ENCODE measurements around the gene HVCN1.
"Not testable (repeated sequence)": the region's sequence is repeated elsewhere in the genome, so short reads cannot be mapped to it uniquely, and the experiment has no call there.

The HVCN1 gene

GRCh38 chr12:110688446-110689280 lies at the start of gene HVCN1:
Gene HVCN1 (minus strand): TSS chr12:110689115. CDS start chr12:110683245, 5,870 bp downstream.
- no peak for DNase-seq

- DNase-seq: no peak
Measured at GRCh38 chr12:110737532-110737931, 48.6 kb upstream of the HVCN1 start.

GRCh38 chr12:110737016-110737415 lies 48.1 kb upstream of the HVCN1 start:
- DNase-seq: not testable (repeated sequence)

GRCh38 chr12:110733900-110734299 lies 45.0 kb upstream of the HVCN1 start:
- no peak for DNase-seq

- DNase-seq: no peak
Measured at GRCh38 chr12:110733089-110733715, 44.3 kb upstream of the HVCN1 start.

- DNase-seq: no peak
Measured at GRCh38 chr12:110732572-110732971, 43.7 kb upstream of the HVCN1 start.

GRCh38 chr12:110731479-110731878 lies 42.6 kb upstream of the HVCN1 start:
- DNase-seq: no peak

GRCh38 chr12:110728628-110729027 lies 39.7 kb upstream of the HVCN1 start:
- no peak for DNase-seq

GRCh38 chr12:110726708-110727369 lies 37.9 kb upstream of the HVCN1 start:
- no peak for DNase-seq

GRCh38 chr12:110726028-110726427 lies 37.1 kb upstream of the HVCN1 start:
- no peak for DNase-seq

- DNase-seq: no peak
Measured at GRCh38 chr12:110725267-110725666, 36.4 kb upstream of the HVCN1 start.

- not testable (repeated sequence) for DNase-seq
Measured at GRCh38 chr12:110722892-110723291, 34.0 kb upstream of the HVCN1 start.

- no peak for DNase-seq
Measured at GRCh38 chr12:110721570-110721969, 32.7 kb upstream of the HVCN1 start.

GRCh38 chr12:110720516-110720915 lies 31.6 kb upstream of the HVCN1 start:
- DNase-seq: no peak

GRCh38 chr12:110718222-110718908 lies 29.4 kb upstream of the HVCN1 start:
- DNase-seq: no peak

- DNase-seq: no peak
Measured at GRCh38 chr12:110717037-110717436, 28.1 kb upstream of the HVCN1 start.

- no peak for DNase-seq
Measured at GRCh38 chr12:110708917-110709316, 20.0 kb upstream of the HVCN1 start.

GRCh38 chr12:110705309-110705708 lies 16.4 kb upstream of the HVCN1 start:
- no peak for DNase-seq

GRCh38 chr12:110704750-110705149 lies 15.8 kb upstream of the HVCN1 start:
- no peak for DNase-seq

GRCh38 chr12:110704231-110704630 lies 15.3 kb upstream of the HVCN1 start:
- no peak for DNase-seq

GRCh38 chr12:110702081-110702480 lies 13.2 kb upstream of the HVCN1 start:
- DNase-seq: no peak

- DNase-seq: no peak
Measured at GRCh38 chr12:110699591-110700445, 10.9 kb upstream of the HVCN1 start.

All from GOT3 (cell line).